Chondrocyte (in vitro differentiated cells): ENCODE results near the gene DDX39A. TPM values are rescaled to one million over a fixed set of nuclear protein-coding genes. Genes with fewer than 3 reads are reported as not detected.
"Not testable (repeated sequence)": the region's sequence is repeated elsewhere in the genome, so short reads cannot be mapped to it uniquely, and the experiment has no call there.

Experiments
- DNase-seq: peaks from one replicate; pipeline ENCODE4 v3.0.0; 2021; ENCODE audit warnings: mixed read lengths, low spot score
- H3K27ac Mint-ChIP-seq: one replicate; pipeline ENCODE4 v1.8.0; 2021; ENCODE audit warnings: mild to moderate bottlenecking, moderate library complexity, mixed read lengths; ENCODE audit not compliant: unreplicated experiment
- H3K27me3 Mint-ChIP-seq: 2 replicates; pipeline ENCODE4 v1.8.0; 2021; ENCODE audit warnings: low read depth, mixed read lengths
- H3K36me3 Mint-ChIP-seq: 2 replicates; pipeline ENCODE4 v1.8.0; 2021; ENCODE audit warnings: low read depth, mixed read lengths
- H3K4me1 Mint-ChIP-seq: 2 replicates; pipeline ENCODE4 v1.8.0; 2021; ENCODE audit warnings: low read depth, mild to moderate bottlenecking, mixed read lengths
- H3K4me3 Mint-ChIP-seq: one replicate; pipeline ENCODE4 v1.8.0; 2021; ENCODE audit warnings: mild to moderate bottlenecking, moderate library complexity, mixed read lengths; ENCODE audit not compliant: unreplicated experiment
- H3K9me3 Mint-ChIP-seq: 2 replicates; pipeline ENCODE4 v1.8.0; 2021; ENCODE audit warnings: low read depth, mixed read lengths
- CTCF ChIP-seq: fragments of 200-600 bp; sonication (generic); IDR thresholded peaks from 2 replicates; pipeline ENCODE4 v1.5.0; 2021; ENCODE audit warnings: antibody characterized with exemption, mild to moderate bottlenecking, moderate library complexity
- total RNA-seq: library from RNA; stranded (reverse); gene quantifications from 3 replicates; pipeline ENCODE4 v1.2.1, GENCODE V29; 2021

Gene DDX39A
- total RNA-seq, 1 donor from 2014 or later: 51.8 TPM

DNA sequence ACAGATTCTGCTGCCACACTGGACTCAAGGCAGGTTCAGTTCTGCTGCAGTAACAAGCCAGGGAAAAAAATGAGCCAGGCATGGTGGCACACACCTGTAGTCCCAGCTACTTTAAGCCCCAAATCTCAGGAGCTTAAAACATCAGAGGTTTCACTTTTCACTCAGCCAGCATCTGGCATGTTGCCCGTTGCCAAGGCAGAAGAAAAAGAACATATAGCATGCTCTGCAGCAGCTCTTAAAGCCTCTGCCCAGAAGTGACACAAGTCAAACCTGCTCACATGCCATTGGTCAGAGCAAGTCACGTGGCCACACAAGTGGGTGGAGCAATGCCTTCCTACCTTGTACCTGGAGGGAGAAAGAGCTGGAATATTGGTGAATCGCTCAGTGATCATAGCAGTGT lies 52.6 kb downstream of the DDX39A start:
- Mint-ChIP-seq H3K9me3 (no peaks in the 10 kb centered on the region), H3K27ac (peak overlapping the region; percentile 81), H3K4me3 (no peak overlapping the region), H3K27me3 (no peaks in the 10 kb centered on the region), H3K36me3 (no peaks in the 10 kb centered on the region), H3K4me1 (peaks cover 38% of the 10 kb centered on the region)
- DNase-seq: no peak
- no peak for TF ChIP-seq CTCF

DNA sequence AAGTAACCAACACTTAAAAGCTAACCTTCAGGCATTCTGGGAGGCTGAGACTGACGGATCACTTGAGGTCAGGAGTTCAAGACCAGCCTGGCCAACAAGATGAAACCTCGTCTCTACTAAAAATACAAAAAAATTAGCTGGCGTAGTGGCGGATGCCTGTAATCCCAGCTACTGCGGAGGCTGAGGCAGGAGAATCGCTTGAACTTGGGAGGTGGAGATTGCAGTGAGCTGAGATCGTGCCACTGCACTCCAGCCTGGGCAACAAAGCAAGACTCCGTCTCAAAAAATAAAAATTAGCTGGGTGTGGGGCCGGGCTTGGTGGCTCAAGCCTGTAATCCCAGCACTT lies 55.1 kb downstream of the DDX39A start:
- not testable (repeated sequence) for H3K36me3 Mint-ChIP-seq, H3K9me3 Mint-ChIP-seq, H3K4me3 Mint-ChIP-seq, DNase-seq, H3K27me3 Mint-ChIP-seq, H3K27ac Mint-ChIP-seq
- H3K4me1 Mint-ChIP-seq: peaks cover 27% of the 10 kb centered on the region

GRCh38 chr19:14363183-14364097 lies 55.7 kb downstream of the DDX39A start:
- H3K27me3 Mint-ChIP-seq: no peaks in the 10 kb centered on the region
- no peaks in the 10 kb centered on the region for H3K9me3 Mint-ChIP-seq
- H3K27ac Mint-ChIP-seq: peak overlapping the region; percentile 81
- H3K36me3 Mint-ChIP-seq: no peaks in the 10 kb centered on the region
- TF ChIP-seq CTCF: no peak
- peak overlapping the region; percentile 61 for H3K4me3 Mint-ChIP-seq
- peak; percentile 83 for DNase-seq
- H3K4me1 Mint-ChIP-seq: peaks cover 27% of the 10 kb centered on the region

DNA sequence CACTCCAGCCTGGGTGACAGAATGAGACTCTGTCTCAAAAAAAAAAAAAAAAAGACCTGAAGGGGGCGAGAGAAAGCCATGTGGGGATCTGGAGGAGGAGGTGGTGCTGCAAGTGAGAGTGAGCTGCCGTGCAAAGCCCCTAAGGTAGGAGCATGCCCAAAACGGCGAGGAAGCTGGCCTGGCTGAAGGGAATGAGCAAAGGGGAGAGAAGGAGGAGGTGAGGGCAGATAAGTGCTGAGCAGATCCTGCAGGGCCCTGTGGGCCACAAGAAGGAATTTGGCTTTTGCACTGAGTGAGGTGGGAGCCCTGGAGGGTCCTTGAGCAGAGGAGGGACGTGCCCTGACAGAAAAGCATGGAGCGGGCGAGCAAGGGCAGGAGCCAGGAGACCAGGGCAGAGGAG lies 57.3 kb downstream of the DDX39A start:
- peak overlapping the region; percentile 12 for H3K27ac Mint-ChIP-seq
- H3K4me1 Mint-ChIP-seq: peaks cover 27% of the 10 kb centered on the region
- no peaks in the 10 kb centered on the region for H3K27me3 Mint-ChIP-seq
- peak; percentile 62 for TF ChIP-seq CTCF
- no peaks in the 10 kb centered on the region for H3K9me3 Mint-ChIP-seq
- H3K36me3 Mint-ChIP-seq: no peaks in the 10 kb centered on the region
- no peak for DNase-seq
- H3K4me3 Mint-ChIP-seq: no peak overlapping the region

Other genes with a start within 250 kb of the DDX39A start
- 32.1 to 33.0 TPM (median 32.2 TPM) in 3 replicates for gene ADGRL1, start 213.2 kb downstream of the DDX39A start, total RNA-seq
- 1.8 to 12.7 TPM (median 10.7 TPM) in 3 replicates for gene ADGRE5, start 37.9 kb downstream of the DDX39A start, total RNA-seq
- gene PKN1, start 14.0 kb upstream of the DDX39A start, total RNA-seq: 112 to 204 TPM (median 195 TPM) in 3 replicates
- gene PTGER1, start 56.0 kb upstream of the DDX39A start, total RNA-seq: 0.29 to 1.6 TPM (median 1.4 TPM) in 3 replicates
- gene GIPC1, start 76.8 kb upstream of the DDX39A start, total RNA-seq: 83.7 to 107 TPM (median 99.6 TPM) in 3 replicates
- gene DNAJB1, start 99.1 kb upstream of the DDX39A start, total RNA-seq: 63.1 to 85.1 TPM (median 77.2 TPM) in 3 replicates
- 69.4 to 98.0 TPM (median 70.7 TPM) in 3 replicates for gene TECR, start 110.3 kb upstream of the DDX39A start, total RNA-seq
- gene NDUFB7, start 152.7 kb upstream of the DDX39A start, total RNA-seq: 126 to 154 TPM (median 128 TPM) in 3 replicates
- not detected in 3 replicates for gene CLEC17A, start 163.7 kb upstream of the DDX39A start, total RNA-seq